ENCODE results near the gene NUDT9.

- TF ChIP-seq SUZ12 (IDR thresholded peaks at IDR 0.05; ENCODE audit: extremely low read depth, insufficient read depth, insufficient read length) (no peak), YY1 (IDR thresholded peaks at IDR 0.05; ENCODE audit: insufficient read depth, insufficient read length) (no peak)
Observed at GRCh38 chr4:87375719-87376291, 46.6 kb upstream of the NUDT9 start.

Data from NT2/D1 (cell line).